Stimulated activated CD8-positive, alpha-beta memory T cell treated with anti-CD3 and anti-CD28 coated beads, Interleukin-12 subunit alpha, Interleukin-12 subunit beta, amount 100 ng/mL, for 1 hour (primary cell): ENCODE results near the gene FBXL17.
"Not testable (repeated sequence)": the region's sequence is repeated elsewhere in the genome, so short reads cannot be mapped to it uniquely, and the experiment has no call there.

Experiments used
- DNase-seq: peaks from one replicate; pipeline ENCODE4 v3.0.0-alpha.2; 2020; ENCODE audit warnings: low read depth

Gene FBXL17

GRCh38 chr5:108249095-108249784 is 132.7 kb downstream of the FBXL17 start:
- DNase-seq = no peak

- no peak for DNase-seq
Observed at GRCh38 chr5:108238936-108239887, 142.7 kb downstream of the FBXL17 start.

- DNase-seq = no peak
Observed at GRCh38 chr5:108238461-108238860, 143.4 kb downstream of the FBXL17 start.

GRCh38 chr5:108233617-108234155 is 148.2 kb downstream of the FBXL17 start:
- no peak for DNase-seq

GRCh38 chr5:108232805-108233204 is 149.1 kb downstream of the FBXL17 start:
- DNase-seq = no peak

- no peak for DNase-seq
Observed at GRCh38 chr5:108222011-108222410, 159.9 kb downstream of the FBXL17 start.

- DNase-seq = no peak
Observed at GRCh38 chr5:108220834-108221233, 161.1 kb downstream of the FBXL17 start.

- DNase-seq = no peak
Observed at GRCh38 chr5:108216890-108217289, 165.0 kb downstream of the FBXL17 start.

GRCh38 chr5:108214857-108215256 is 167.0 kb downstream of the FBXL17 start:
- DNase-seq = no peak

- DNase-seq = no peak
Observed at GRCh38 chr5:108212775-108213346, 169.0 kb downstream of the FBXL17 start.

- DNase-seq = no peak
Observed at GRCh38 chr5:108206707-108207106, 175.2 kb downstream of the FBXL17 start.

- DNase-seq = no peak
Observed at GRCh38 chr5:108201721-108202120, 180.2 kb downstream of the FBXL17 start.

GRCh38 chr5:108196276-108196675 is 185.6 kb downstream of the FBXL17 start:
- DNase-seq = no peak

- no peak for DNase-seq
Observed at GRCh38 chr5:108193021-108193795, 188.7 kb downstream of the FBXL17 start.

GRCh38 chr5:108184940-108185339 is 197.0 kb downstream of the FBXL17 start:
- no peak for DNase-seq

GRCh38 chr5:108181975-108182374 is 199.9 kb downstream of the FBXL17 start:
- DNase-seq = no peak

- DNase-seq = no peak
Observed at GRCh38 chr5:108174286-108174685, 207.6 kb downstream of the FBXL17 start.

GRCh38 chr5:108171759-108172158 is 210.1 kb downstream of the FBXL17 start:
- no peak for DNase-seq

GRCh38 chr5:108168915-108169314 is 213.0 kb downstream of the FBXL17 start:
- no peak for DNase-seq

GRCh38 chr5:108167174-108167573 is 214.7 kb downstream of the FBXL17 start:
- no peak for DNase-seq

GRCh38 chr5:108164574-108164973 is 217.3 kb downstream of the FBXL17 start:
- no peak for DNase-seq

- DNase-seq = not testable (repeated sequence)
Observed at GRCh38 chr5:108152854-108153253, 229.0 kb downstream of the FBXL17 start.
